A673 (cell line): Measurements from ENCODE around the gene PRICKLE3. TPM values are rescaled to one million over a fixed set of nuclear protein-coding genes. Genes with fewer than 3 reads are reported as not detected.

Experiments used
- BruUV-seq: library from RNA; stranded (reverse); fragments of 400-500 nt; replicated peaks from 2 replicates; lab custom pipeline; 2021; lab: Mats Ljungman, UMichigan
- CTCF ChIA-PET: fragments of 300-600 bp; sonication (Branson Sonifier 250); formaldehyde crosslinking; loops from one replicate; lab custom pipeline; 2022; ENCODE audit warnings: antibody characterized with exemption; lab: Charles Lee
- POLR2A ChIA-PET: fragments of 300-600 bp; sonication (Branson Sonifier 250); formaldehyde crosslinking; loops from one replicate; lab custom pipeline; 2022; ENCODE audit warnings: antibody characterized with exemption; ENCODE audit not compliant: low non-redundant PET; lab: Charles Lee
- DNase-seq: peaks from one replicate; pipeline ENCODE4 v3.0.0-alpha.2; 2015; ENCODE audit warnings: low spot score
- H3K27ac ChIP-seq: fragments of 200-600 bp; sonication (generic); 2 replicates; pipeline ENCODE4 v1.5.1; 2016; ENCODE audit warnings: mixed run types, low read depth, mild to moderate bottlenecking, mixed read lengths, antibody characterized with exemption, low read length; ENCODE audit not compliant: poor library complexity, severe bottlenecking
- H3K27me3 ChIP-seq: fragments of 200-600 bp; sonication (generic); replicated peaks from 2 replicates; pipeline ENCODE4 v1.6.1; 2017; ENCODE audit warnings: mixed run types, low read depth, mild to moderate bottlenecking, mixed read lengths, antibody characterized with exemption, low read length; ENCODE audit not compliant: insufficient read depth, poor library complexity
- H3K36me3 ChIP-seq: fragments of 200-600 bp; sonication (generic); 2 replicates; pipeline ENCODE4 v1.6.1; 2016; ENCODE audit warnings: mixed run types, mild to moderate bottlenecking, mixed read lengths, antibody characterized with exemption, low read length; ENCODE audit not compliant: insufficient read depth, poor library complexity, severe bottlenecking
- H3K4me1 ChIP-seq: fragments of 200-600 bp; sonication (generic); 2 replicates; pipeline ENCODE4 v1.6.1; 2017; ENCODE audit warnings: mixed run types, mild to moderate bottlenecking, mixed read lengths, antibody characterized with exemption, low read length; ENCODE audit not compliant: insufficient read depth, poor library complexity, severe bottlenecking
- H3K4me3 ChIP-seq: fragments of 200-600 bp; sonication (generic); 2 replicates; pipeline ENCODE4 v1.5.1; 2016; ENCODE audit warnings: low read depth, mixed run types, mild to moderate bottlenecking, mixed read lengths, low read length; ENCODE audit not compliant: poor library complexity, severe bottlenecking
- H3K9me3 ChIP-seq: fragments of 200-600 bp; sonication (generic); 2 replicates; pipeline ENCODE4 v1.6.1; 2016; ENCODE audit warnings: mixed run types, low read depth, mild to moderate bottlenecking, mixed read lengths, antibody characterized with exemption, low read length; ENCODE audit not compliant: poor library complexity, severe bottlenecking
- CTCF ChIP-seq: fragments of 300-800, 200-600 bp; sonication (generic); conservative IDR thresholded peaks from 2 replicates; pipeline ENCODE4 v1.5.1; 2017; ENCODE audit warnings: low read depth, mild to moderate bottlenecking, antibody characterized with exemption, low read length, moderate library complexity, mixed read lengths
- EZH2 ChIP-seq: fragments of 200-600 bp; sonication (generic); IDR thresholded peaks from 2 replicates; pipeline ENCODE4 v1.6.1; 2017; ENCODE audit warnings: borderline replicate concordance, low read depth, mild to moderate bottlenecking, mixed read lengths, antibody characterized with exemption, low read length; ENCODE audit not compliant: poor library complexity, severe bottlenecking
- intact Hi-C: fragments of 100-400 bp; cut with micrococcal nuclease; formaldehyde crosslinking; loops from one replicate; pipeline ENCODE4 v1.10.0; 2022; ENCODE audit not compliant: unreplicated experiment
- total RNA-seq: library from RNA; stranded (reverse); gene quantifications from 2 replicates; pipeline ENCODE4 v1.2.3, GENCODE V29; 2021

The PRICKLE3 gene
- total RNA-seq, 1 experiment from 2014 or later, result 4.8 TPM

GRCh38 chrX:49193542-49193964, 7.4 kb upstream of the PRICKLE3 start:
- Histone ChIP-seq H3K27me3 (no peaks in the 10 kb centered on the region), H3K27ac (no peak overlapping the region), H3K36me3 (no peaks in the 10 kb centered on the region), H3K4me1 (no peaks in the 10 kb centered on the region), H3K9me3 (no peaks in the 10 kb centered on the region), H3K4me3 (no peak overlapping the region)
- no peak for DNase-seq
- CTCF ChIA-PET, result interaction anchor here (1.4 kb wide), 1 partner anchor 9 kb away, joined by 4 read pairs; no protein-coding TSS in a partner anchor
- intact Hi-C loops, result no loop called here
- no peak for TF ChIP-seq CTCF
- TF ChIP-seq EZH2, result no peak
- BruUV-seq, result no TSS peak
- POLR2A ChIA-PET, result no interaction called here

GRCh38 chrX:49192722-49193328, 6.7 kb upstream of the PRICKLE3 start:
- POLR2A ChIA-PET, result no interaction called here
- H3K27me3 ChIP-seq, result no peaks in the 10 kb centered on the region
- no peaks in the 10 kb centered on the region for H3K36me3 ChIP-seq
- intact Hi-C loops, result no loop called here
- no TSS peak for BruUV-seq
- H3K9me3 ChIP-seq, result no peaks in the 10 kb centered on the region
- H3K4me1 ChIP-seq, result no peaks in the 10 kb centered on the region
- TF ChIP-seq CTCF, result peak; percentile 75
- TF ChIP-seq EZH2, result no peak
- CTCF ChIA-PET, result interaction anchor here (1.4 kb wide), 1 partner anchor 9 kb away, joined by 4 read pairs; no protein-coding TSS in a partner anchor
- H3K27ac ChIP-seq, result no peak overlapping the region
- H3K4me3 ChIP-seq, result peak overlapping the region; percentile 61
- peak; percentile 57 for DNase-seq

- DNase-seq, result peak; percentile 41
- Histone ChIP-seq H3K36me3 (no peaks in the 10 kb centered on the region), H3K4me1 (no peaks in the 10 kb centered on the region), H3K27me3 (no peaks in the 10 kb centered on the region), H3K27ac (peak overlapping the region; percentile 83), H3K4me3 (peak overlapping the region; percentile 61), H3K9me3 (no peaks in the 10 kb centered on the region)
- intact Hi-C loops, result loop anchor here (1.0 kb wide), 1 partner anchor 44 kb away; the partner anchor contains the start of gene CCDC22
- CTCF ChIA-PET, result interaction anchor here (0.8 kb wide), 1 partner anchor 28 kb away, joined by 4 read pairs; no protein-coding TSS in a partner anchor
- POLR2A ChIA-PET, result interaction anchor here (0.7 to 1.0 kb wide), 2 partner anchors 77 to 90 kb away, joined by 4 read pairs; no protein-coding TSS in a partner anchor
- TF ChIP-seq CTCF, result no peak
- no peak for TF ChIP-seq EZH2
- TSS peak; percentile 62 for BruUV-seq
Measured at GRCh38 chrX:49191574-49192011, 5.4 kb upstream of the PRICKLE3 start.
